GM23338 (cell line): ENCODE data around the gene KIAA0753. TPM values are rescaled to one million over a fixed set of nuclear protein-coding genes. Genes with fewer than 3 reads are reported as not detected.

Experiments
- ATAC-seq: fragments of 200-7000 bp; cut with Tn5 transposase; 3 replicates; pipeline ENCODE4 v1.9.1; 2020
- DNase-seq: peaks from one replicate; pipeline ENCODE4 v3.0.0-alpha.2; 2015; ENCODE audit warnings: low spot score
- H2AFZ ChIP-seq: fragments of 200-600 bp; sonication (generic); 2 replicates; pipeline ENCODE4 v1.8.0; 2016; ENCODE audit warnings: antibody characterized with exemption, mild to moderate bottlenecking, moderate library complexity
- H3F3A ChIP-seq: fragments of 200-600 bp; sonication (generic); replicated peaks from 2 replicates; pipeline ENCODE4 v1.8.0; 2017; ENCODE audit warnings: antibody characterized with exemption, mixed run types, low read depth
- H3K27ac ChIP-seq: fragments of 200-600 bp; sonication (generic); 2 replicates; pipeline ENCODE4 v1.6.1; 2016; ENCODE audit warnings: low read depth
- H3K27me3 ChIP-seq: fragments of 200-600 bp; sonication (generic); 2 replicates; pipeline ENCODE4 v1.8.0; 2016; ENCODE audit warnings: mild to moderate bottlenecking, mixed run types, moderate library complexity; ENCODE audit not compliant: insufficient read depth
- H3K36me3 ChIP-seq: fragments of 200-600 bp; sonication (generic); 2 replicates; pipeline ENCODE4 v1.8.0; 2016; ENCODE audit warnings: mild to moderate bottlenecking; ENCODE audit not compliant: insufficient read depth
- H3K4me1 ChIP-seq: fragments of 200-600 bp; sonication (generic); 2 replicates; pipeline ENCODE4 v1.8.0; 2016; ENCODE audit warnings: mild to moderate bottlenecking, moderate library complexity; ENCODE audit not compliant: insufficient read depth
- H3K4me2 ChIP-seq: fragments of 200-600 bp; sonication (generic); 2 replicates; pipeline ENCODE4 v1.7.1; 2017; ENCODE audit warnings: mixed run types
- H3K4me3 ChIP-seq: fragments of 200-600 bp; sonication (generic); 2 replicates; pipeline ENCODE4 v1.6.1; 2016; ENCODE audit warnings: mixed run types
- H3K79me2 ChIP-seq: fragments of 200-600 bp; sonication (generic); replicated peaks from 2 replicates; pipeline ENCODE4 v1.8.0; 2017; ENCODE audit warnings: mild to moderate bottlenecking; ENCODE audit not compliant: insufficient read depth
- H3K9me2 ChIP-seq: fragments of 200-600 bp; sonication (generic); 2 replicates; pipeline ENCODE4 v1.8.0; 2017; ENCODE audit not compliant: insufficient read depth
- H4K20me1 ChIP-seq: fragments of 200-600 bp; sonication (generic); replicated peaks from 2 replicates; pipeline ENCODE4 v1.8.0; 2017; ENCODE audit warnings: mild to moderate bottlenecking; ENCODE audit not compliant: insufficient read depth
- H3K27ac Mint-ChIP-seq: 2 replicates; pipeline ENCODE4 v1.8.0; 2020; ENCODE audit warnings: inconsistent platforms, mild to moderate bottlenecking, moderate library complexity, mixed read lengths
- H3K27me3 Mint-ChIP-seq: 3 replicates; pipeline ENCODE4 v1.8.0; 2022; ENCODE audit warnings: low read depth, mild to moderate bottlenecking, moderate library complexity, mixed read lengths, inconsistent platforms; ENCODE audit not compliant: insufficient read depth, poor library complexity
- H3K36me3 Mint-ChIP-seq: 3 replicates; pipeline ENCODE4 v1.8.0; 2021; ENCODE audit warnings: low read depth, mild to moderate bottlenecking, inconsistent platforms, moderate library complexity, mixed read lengths
- H3K4me1 Mint-ChIP-seq: 3 replicates; pipeline ENCODE4 v1.8.0; 2020; ENCODE audit warnings: mild to moderate bottlenecking, inconsistent platforms, mixed read lengths
- H3K4me3 Mint-ChIP-seq: 3 replicates; pipeline ENCODE4 v1.8.0; 2021; ENCODE audit warnings: moderate library complexity, mild to moderate bottlenecking, inconsistent platforms, mixed read lengths
- H3K9me3 Mint-ChIP-seq: 3 replicates; pipeline ENCODE4 v1.8.0; 2020; ENCODE audit warnings: moderate library complexity, mild to moderate bottlenecking, inconsistent platforms, mixed read lengths
- CREB1 ChIP-seq: fragments of 250-450 bp; sonication (Bioruptor Pico); IDR thresholded peaks from 2 replicates; pipeline ENCODE4 v1.5.0; 2020; ENCODE audit warnings: low read depth, mild to moderate bottlenecking, moderate library complexity
- EZH2 ChIP-seq: fragments of 200-600 bp; sonication (generic); IDR thresholded peaks from one replicate; pipeline ENCODE4 v1.8.0; 2017; ENCODE audit warnings: antibody characterized with exemption, mild to moderate bottlenecking, low read depth; ENCODE audit not compliant: unreplicated experiment
- EZH2phosphoT487 ChIP-seq: fragments of 200-600 bp; sonication (generic); IDR thresholded peaks from one replicate; pipeline ENCODE4 v1.8.1; 2018; ENCODE audit warnings: antibody characterized with exemption; ENCODE audit not compliant: unreplicated experiment
- JUNB ChIP-seq: IDR thresholded peaks from one replicate; pipeline ENCODE4 v1.6.1; 2016; ENCODE audit warnings: antibody characterized with exemption; ENCODE audit not compliant: unreplicated experiment
- NANOG ChIP-seq: IDR thresholded peaks from 2 replicates; pipeline ENCODE4 v1.6.1; 2016; ENCODE audit warnings: antibody characterized with exemption, borderline replicate concordance
- POLR2AphosphoS5 ChIP-seq: IDR thresholded peaks from 2 replicates; pipeline ENCODE4 v1.6.1; 2016; ENCODE audit warnings: antibody characterized with exemption, low read depth
- STAT1 ChIP-seq: IDR thresholded peaks from one replicate; pipeline ENCODE4 v1.6.1; 2016; ENCODE audit warnings: antibody characterized with exemption; ENCODE audit not compliant: unreplicated experiment
- ZNF114 ChIP-seq: fragments of 250-450 bp; sonication (Bioruptor Pico); IDR thresholded peaks from 2 replicates; pipeline ENCODE4 v1.5.0; 2020; ENCODE audit warnings: mild to moderate bottlenecking, moderate library complexity
- ZNF331 ChIP-seq: fragments of 250-450 bp; sonication (Bioruptor Pico); IDR thresholded peaks from 2 replicates; pipeline ENCODE4 v1.5.0; 2020; ENCODE audit warnings: low read depth, mild to moderate bottlenecking, moderate library complexity
- polyA plus RNA-seq: library from polyadenylated mRNA; unstranded; fragments of >200 nt; fragmentation: Nextera tagmentation; extraction: Ambion mirVana; gene quantifications from 2 replicates; pipeline ENCODE4 v1.2.1, GENCODE V29; 2016
- total RNA-seq: library from RNA; depleted of rRNA; stranded (reverse); fragments of >200 nt; shearing (Covaris generic); gene quantifications from 2 replicates; pipeline ENCODE4 v1.2.3, GENCODE V29; 2014
- TF ChIP-seq, protein P1 (sequence below): IDR thresholded peaks from 2 replicates; pipeline ENCODE4 v1.6.1; 2016; ENCODE audit warnings: antibody characterized with exemption
- TF ChIP-seq, protein P2 (sequence below): fragments of 250-450 bp; sonication (Bioruptor Pico); IDR thresholded peaks from 2 replicates; pipeline ENCODE4 v1.5.0; 2020; ENCODE audit warnings: mild to moderate bottlenecking, moderate library complexity
- TF ChIP-seq, protein P3 (sequence below): IDR thresholded peaks from one replicate; pipeline ENCODE4 v1.6.1; 2018; ENCODE audit warnings: antibody characterized with exemption; ENCODE audit not compliant: unreplicated experiment
- TF ChIP-seq, protein P4 (sequence below), 2 experiments: fragments of 200-600 bp in 1 of 2; sonication (generic) in 1 of 2; conservative IDR thresholded peaks; 2 replicates each; pipeline versions ENCODE4 v1.5.1 to v1.6.1; 2016 to 2017; ENCODE audit warnings: antibody characterized with exemption in 2 of 2, low read depth in 2 of 2, mild to moderate bottlenecking in 2 of 2, moderate library complexity in 1 of 2

KIAA0753 gene
- total and polyA plus RNA-seq, 2 experiments from 2014 or later, result 6.0 to 27.8 TPM

DNA sequence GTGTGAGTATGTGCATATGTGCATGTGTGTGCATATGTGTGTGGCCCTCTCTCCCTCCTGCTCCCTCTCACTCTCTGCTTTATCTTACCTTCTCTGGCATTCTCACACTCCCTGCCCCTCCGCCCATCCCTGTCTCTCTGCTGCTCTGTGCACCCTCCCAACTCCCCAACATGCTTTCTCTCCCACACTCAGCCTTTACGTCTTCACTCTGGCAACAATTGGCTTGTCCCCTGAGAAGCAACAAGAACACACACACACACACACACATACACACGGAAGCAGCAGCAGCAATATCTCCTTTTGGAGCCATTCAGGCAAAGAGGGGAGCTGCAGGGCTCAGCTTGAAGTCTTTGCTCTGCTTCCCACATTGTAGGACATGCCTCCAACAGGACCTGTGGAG lies 112.0 kb downstream of the KIAA0753 start:
- Mint-ChIP-seq H3K27ac (no peak overlapping the region), H3K9me3 (no peaks in the 10 kb centered on the region), H3K4me1 (peaks cover 13% of the 10 kb centered on the region), H3K4me3 (no peak overlapping the region), H3K36me3 (no peaks in the 10 kb centered on the region), H3K27me3 (peaks cover 11% of the 10 kb centered on the region)
- H3K9me2 ChIP-seq, result peaks cover 15% of the 10 kb centered on the region; the same call in 1 of the 2 replicates
- no peaks in the 10 kb centered on the region for H3K79me2 ChIP-seq
- TF ChIP-seq JUNB, result no peak
- no peak for TF ChIP-seq EZH2phosphoT487
- no peak for TF ChIP-seq STAT1
- no peak for TF ChIP-seq ZNF331 (CRISPR knock-in tag)
- TF ChIP-seq POLR2AphosphoS5, result no peak
- TF ChIP-seq, protein P1, sequence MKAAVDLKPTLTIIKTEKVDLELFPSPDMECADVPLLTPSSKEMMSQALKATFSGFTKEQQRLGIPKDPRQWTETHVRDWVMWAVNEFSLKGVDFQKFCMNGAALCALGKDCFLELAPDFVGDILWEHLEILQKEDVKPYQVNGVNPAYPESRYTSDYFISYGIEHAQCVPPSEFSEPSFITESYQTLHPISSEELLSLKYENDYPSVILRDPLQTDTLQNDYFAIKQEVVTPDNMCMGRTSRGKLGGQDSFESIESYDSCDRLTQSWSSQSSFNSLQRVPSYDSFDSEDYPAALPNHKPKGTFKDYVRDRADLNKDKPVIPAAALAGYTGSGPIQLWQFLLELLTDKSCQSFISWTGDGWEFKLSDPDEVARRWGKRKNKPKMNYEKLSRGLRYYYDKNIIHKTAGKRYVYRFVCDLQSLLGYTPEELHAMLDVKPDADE, result no peak
- TF ChIP-seq, protein P2, sequence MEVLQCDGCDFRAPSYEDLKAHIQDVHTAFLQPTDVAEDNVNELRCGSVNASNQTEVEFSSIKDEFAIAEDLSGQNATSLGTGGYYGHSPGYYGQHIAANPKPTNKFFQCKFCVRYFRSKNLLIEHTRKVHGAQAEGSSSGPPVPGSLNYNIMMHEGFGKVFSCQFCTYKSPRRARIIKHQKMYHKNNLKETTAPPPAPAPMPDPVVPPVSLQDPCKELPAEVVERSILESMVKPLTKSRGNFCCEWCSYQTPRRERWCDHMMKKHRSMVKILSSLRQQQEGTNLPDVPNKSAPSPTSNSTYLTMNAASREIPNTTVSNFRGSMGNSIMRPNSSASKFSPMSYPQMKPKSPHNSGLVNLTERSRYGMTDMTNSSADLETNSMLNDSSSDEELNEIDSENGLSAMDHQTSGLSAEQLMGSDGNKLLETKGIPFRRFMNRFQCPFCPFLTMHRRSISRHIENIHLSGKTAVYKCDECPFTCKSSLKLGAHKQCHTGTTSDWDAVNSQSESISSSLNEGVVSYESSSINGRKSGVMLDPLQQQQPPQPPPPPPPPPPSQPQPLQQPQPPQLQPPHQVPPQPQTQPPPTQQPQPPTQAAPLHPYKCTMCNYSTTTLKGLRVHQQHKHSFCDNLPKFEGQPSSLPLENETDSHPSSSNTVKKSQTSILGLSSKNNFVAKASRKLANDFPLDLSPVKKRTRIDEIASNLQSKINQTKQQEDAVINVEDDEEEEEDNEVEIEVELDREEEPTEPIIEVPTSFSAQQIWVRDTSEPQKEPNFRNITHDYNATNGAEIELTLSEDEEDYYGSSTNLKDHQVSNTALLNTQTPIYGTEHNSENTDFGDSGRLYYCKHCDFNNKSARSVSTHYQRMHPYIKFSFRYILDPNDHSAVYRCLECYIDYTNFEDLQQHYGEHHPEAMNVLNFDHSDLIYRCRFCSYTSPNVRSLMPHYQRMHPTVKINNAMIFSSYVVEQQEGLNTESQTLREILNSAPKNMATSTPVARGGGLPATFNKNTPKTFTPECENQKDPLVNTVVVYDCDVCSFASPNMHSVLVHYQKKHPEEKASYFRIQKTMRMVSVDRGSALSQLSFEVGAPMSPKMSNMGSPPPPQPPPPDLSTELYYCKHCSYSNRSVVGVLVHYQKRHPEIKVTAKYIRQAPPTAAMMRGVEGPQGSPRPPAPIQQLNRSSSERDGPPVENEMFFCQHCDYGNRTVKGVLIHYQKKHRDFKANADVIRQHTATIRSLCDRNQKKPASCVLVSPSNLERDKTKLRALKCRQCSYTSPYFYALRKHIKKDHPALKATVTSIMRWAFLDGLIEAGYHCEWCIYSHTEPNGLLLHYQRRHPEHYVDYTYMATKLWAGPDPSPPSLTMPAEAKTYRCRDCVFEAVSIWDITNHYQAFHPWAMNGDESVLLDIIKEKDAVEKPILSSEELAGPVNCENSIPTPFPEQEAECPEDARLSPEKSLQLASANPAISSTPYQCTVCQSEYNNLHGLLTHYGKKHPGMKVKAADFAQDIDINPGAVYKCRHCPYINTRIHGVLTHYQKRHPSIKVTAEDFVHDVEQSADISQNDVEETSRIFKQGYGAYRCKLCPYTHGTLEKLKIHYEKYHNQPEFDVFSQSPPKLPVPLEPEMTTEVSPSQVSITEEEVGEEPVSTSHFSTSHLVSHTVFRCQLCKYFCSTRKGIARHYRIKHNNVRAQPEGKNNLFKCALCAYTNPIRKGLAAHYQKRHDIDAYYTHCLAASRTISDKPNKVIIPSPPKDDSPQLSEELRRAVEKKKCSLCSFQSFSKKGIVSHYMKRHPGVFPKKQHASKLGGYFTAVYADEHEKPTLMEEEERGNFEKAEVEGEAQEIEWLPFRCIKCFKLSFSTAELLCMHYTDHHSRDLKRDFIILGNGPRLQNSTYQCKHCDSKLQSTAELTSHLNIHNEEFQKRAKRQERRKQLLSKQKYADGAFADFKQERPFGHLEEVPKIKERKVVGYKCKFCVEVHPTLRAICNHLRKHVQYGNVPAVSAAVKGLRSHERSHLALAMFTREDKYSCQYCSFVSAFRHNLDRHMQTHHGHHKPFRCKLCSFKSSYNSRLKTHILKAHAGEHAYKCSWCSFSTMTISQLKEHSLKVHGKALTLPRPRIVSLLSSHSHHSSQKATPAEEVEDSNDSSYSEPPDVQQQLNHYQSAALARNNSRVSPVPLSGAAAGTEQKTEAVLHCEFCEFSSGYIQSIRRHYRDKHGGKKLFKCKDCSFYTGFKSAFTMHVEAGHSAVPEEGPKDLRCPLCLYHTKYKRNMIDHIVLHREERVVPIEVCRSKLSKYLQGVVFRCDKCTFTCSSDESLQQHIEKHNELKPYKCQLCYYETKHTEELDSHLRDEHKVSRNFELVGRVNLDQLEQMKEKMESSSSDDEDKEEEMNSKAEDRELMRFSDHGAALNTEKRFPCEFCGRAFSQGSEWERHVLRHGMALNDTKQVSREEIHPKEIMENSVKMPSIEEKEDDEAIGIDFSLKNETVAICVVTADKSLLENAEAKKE (CRISPR knock-in tag), result no peak
- TF ChIP-seq NANOG, result no peak
- no peak for TF ChIP-seq ZNF114 (CRISPR knock-in tag)
- TF ChIP-seq, protein P3, sequence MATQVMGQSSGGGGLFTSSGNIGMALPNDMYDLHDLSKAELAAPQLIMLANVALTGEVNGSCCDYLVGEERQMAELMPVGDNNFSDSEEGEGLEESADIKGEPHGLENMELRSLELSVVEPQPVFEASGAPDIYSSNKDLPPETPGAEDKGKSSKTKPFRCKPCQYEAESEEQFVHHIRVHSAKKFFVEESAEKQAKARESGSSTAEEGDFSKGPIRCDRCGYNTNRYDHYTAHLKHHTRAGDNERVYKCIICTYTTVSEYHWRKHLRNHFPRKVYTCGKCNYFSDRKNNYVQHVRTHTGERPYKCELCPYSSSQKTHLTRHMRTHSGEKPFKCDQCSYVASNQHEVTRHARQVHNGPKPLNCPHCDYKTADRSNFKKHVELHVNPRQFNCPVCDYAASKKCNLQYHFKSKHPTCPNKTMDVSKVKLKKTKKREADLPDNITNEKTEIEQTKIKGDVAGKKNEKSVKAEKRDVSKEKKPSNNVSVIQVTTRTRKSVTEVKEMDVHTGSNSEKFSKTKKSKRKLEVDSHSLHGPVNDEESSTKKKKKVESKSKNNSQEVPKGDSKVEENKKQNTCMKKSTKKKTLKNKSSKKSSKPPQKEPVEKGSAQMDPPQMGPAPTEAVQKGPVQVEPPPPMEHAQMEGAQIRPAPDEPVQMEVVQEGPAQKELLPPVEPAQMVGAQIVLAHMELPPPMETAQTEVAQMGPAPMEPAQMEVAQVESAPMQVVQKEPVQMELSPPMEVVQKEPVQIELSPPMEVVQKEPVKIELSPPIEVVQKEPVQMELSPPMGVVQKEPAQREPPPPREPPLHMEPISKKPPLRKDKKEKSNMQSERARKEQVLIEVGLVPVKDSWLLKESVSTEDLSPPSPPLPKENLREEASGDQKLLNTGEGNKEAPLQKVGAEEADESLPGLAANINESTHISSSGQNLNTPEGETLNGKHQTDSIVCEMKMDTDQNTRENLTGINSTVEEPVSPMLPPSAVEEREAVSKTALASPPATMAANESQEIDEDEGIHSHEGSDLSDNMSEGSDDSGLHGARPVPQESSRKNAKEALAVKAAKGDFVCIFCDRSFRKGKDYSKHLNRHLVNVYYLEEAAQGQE, result no peak
- TF ChIP-seq, protein P4, sequence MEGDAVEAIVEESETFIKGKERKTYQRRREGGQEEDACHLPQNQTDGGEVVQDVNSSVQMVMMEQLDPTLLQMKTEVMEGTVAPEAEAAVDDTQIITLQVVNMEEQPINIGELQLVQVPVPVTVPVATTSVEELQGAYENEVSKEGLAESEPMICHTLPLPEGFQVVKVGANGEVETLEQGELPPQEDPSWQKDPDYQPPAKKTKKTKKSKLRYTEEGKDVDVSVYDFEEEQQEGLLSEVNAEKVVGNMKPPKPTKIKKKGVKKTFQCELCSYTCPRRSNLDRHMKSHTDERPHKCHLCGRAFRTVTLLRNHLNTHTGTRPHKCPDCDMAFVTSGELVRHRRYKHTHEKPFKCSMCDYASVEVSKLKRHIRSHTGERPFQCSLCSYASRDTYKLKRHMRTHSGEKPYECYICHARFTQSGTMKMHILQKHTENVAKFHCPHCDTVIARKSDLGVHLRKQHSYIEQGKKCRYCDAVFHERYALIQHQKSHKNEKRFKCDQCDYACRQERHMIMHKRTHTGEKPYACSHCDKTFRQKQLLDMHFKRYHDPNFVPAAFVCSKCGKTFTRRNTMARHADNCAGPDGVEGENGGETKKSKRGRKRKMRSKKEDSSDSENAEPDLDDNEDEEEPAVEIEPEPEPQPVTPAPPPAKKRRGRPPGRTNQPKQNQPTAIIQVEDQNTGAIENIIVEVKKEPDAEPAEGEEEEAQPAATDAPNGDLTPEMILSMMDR (conservative IDR thresholded peaks at IDR 0.05; ENCODE audit: low read depth in 2 of 2), result no peak
- no peak for TF ChIP-seq CREB1 (CRISPR knock-in tag)
- TF ChIP-seq EZH2, result no peak
- DNase-seq (no peak), ATAC-seq (no peak)
- no peak overlapping the region for H3K4me3 ChIP-seq
- no peak overlapping the region for H3K27ac ChIP-seq
- no peaks in the 10 kb centered on the region for H3F3A ChIP-seq
- no peak overlapping the region for H3K4me2 ChIP-seq
- H3K36me3 ChIP-seq, result no peaks in the 10 kb centered on the region
- H4K20me1 ChIP-seq, result no peaks in the 10 kb centered on the region
- no peak overlapping the region for H2AFZ ChIP-seq
- H3K4me1 ChIP-seq, result peaks cover 5% of the 10 kb centered on the region; the same call in 1 of the 2 replicates
- H3K27me3 ChIP-seq, result no peaks in the 10 kb centered on the region
